Ishikawa (cell line): Measurements from ENCODE around the gene NLGN3.

Source experiments
- CEBPB ChIP-seq: IDR thresholded peaks from 2 replicates; pipeline ENCODE4 v1.6.1; 2012
- CREB1 ChIP-seq: IDR thresholded peaks from 2 replicates; pipeline ENCODE4 v1.6.1; 2012; ENCODE audit warnings: low read depth
- EGR1 ChIP-seq: IDR thresholded peaks from 2 replicates; pipeline ENCODE4 v1.6.1; 2012
- EP300 ChIP-seq: IDR thresholded peaks from 2 replicates; pipeline ENCODE4 v1.6.1; 2012; ENCODE audit warnings: borderline replicate concordance
- FOXM1 ChIP-seq: IDR thresholded peaks from 2 replicates; pipeline ENCODE4 v1.6.1; 2012; ENCODE audit warnings: low read depth, borderline replicate concordance
- MAX ChIP-seq: IDR thresholded peaks from 2 replicates; pipeline ENCODE4 v1.6.1; 2012
- NFIC ChIP-seq: IDR thresholded peaks from 2 replicates; pipeline ENCODE4 v1.6.1; 2012
- RAD21 ChIP-seq: IDR thresholded peaks from 2 replicates; pipeline ENCODE4 v1.6.1; 2012; ENCODE audit warnings: low read depth
- REST ChIP-seq: IDR thresholded peaks from 2 replicates; pipeline ENCODE4 v1.6.1; 2012; ENCODE audit warnings: low read depth, mild to moderate bottlenecking
- TAF1 ChIP-seq: IDR thresholded peaks from 2 replicates; pipeline ENCODE4 v1.6.1; 2012; ENCODE audit warnings: low read depth, mild to moderate bottlenecking
- TCF12 ChIP-seq: IDR thresholded peaks from 2 replicates; pipeline ENCODE4 v1.6.1; 2012; ENCODE audit warnings: low read depth
- TEAD4 ChIP-seq: IDR thresholded peaks from 2 replicates; pipeline ENCODE4 v1.6.1; 2012
- USF1 ChIP-seq: IDR thresholded peaks from 2 replicates; pipeline ENCODE4 v1.6.1; 2012
- YY1 ChIP-seq: IDR thresholded peaks from 2 replicates; pipeline ENCODE4 v1.6.1; 2012; ENCODE audit warnings: low read depth
- ZBTB7A ChIP-seq: IDR thresholded peaks from 2 replicates; pipeline ENCODE4 v1.6.1; 2012; ENCODE audit warnings: low read depth

NLGN3 gene

GRCh38 chrX:71181910-71182799, 37.5 kb downstream of the NLGN3 start:
- TF ChIP-seq YY1 (peak; percentile 73; the same call in 1 of the 2 replicates), TEAD4 (peak; percentile 49; the same call in 1 of the 2 replicates), EGR1 (no peak), EP300 (no peak), TAF1 (peak; percentile 71), ZBTB7A (0 out of 2 replicates have a peak, but pooled peaks have one; percentile 42), NFIC (no peak), CREB1 (no peak), USF1 (peak; percentile 80), MAX (peak; percentile 91), FOXM1 (0 out of 2 replicates have a peak, but pooled peaks have one; percentile 25), TCF12 (no peak), REST (no peak), CEBPB (no peak), RAD21 (no peak)

GRCh38 chrX:71182871-71183270, 38.2 kb downstream of the NLGN3 start:
- TF ChIP-seq MAX (no peak), EP300 (no peak), USF1 (no peak), TEAD4 (no peak), RAD21 (no peak), REST (no peak), TAF1 (no peak)

GRCh38 chrX:71183341-71183740, 38.7 kb downstream of the NLGN3 start:
- no peak for TF ChIP-seq NFIC
- no peak for TF ChIP-seq TCF12
- TF ChIP-seq CEBPB = no peak
- TF ChIP-seq USF1 = no peak

DNA sequence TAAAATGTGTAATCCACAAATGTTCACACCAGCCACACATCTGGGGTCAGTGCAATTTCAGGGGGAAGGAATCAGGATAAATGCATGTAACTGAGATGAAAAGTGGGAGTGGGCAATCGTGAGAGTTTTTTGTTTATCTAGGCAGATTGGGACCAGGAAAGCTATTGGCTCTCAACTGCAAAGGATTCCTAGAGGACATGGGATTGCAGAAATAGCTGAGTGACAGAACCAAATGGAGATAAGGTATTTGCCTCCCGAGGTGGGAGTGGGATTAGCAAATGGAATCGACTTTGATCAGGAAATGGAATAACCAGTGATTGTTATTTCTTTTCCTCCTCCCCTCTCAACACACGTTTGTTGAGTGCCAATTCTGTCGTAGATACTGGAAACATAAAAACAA, 39.5 kb downstream of the NLGN3 start:
- TF ChIP-seq EGR1 (no peak), ZBTB7A (no peak)

GRCh38 chrX:71184803-71185495, 40.3 kb downstream of the NLGN3 start:
- no peak for TF ChIP-seq MAX
- TF ChIP-seq FOXM1 = no peak
- no peak for TF ChIP-seq ZBTB7A
- TF ChIP-seq EGR1 = no peak
- TF ChIP-seq NFIC = no peak
- no peak for TF ChIP-seq YY1
- no peak for TF ChIP-seq TEAD4
- TF ChIP-seq TAF1 = no peak
- TF ChIP-seq REST = no peak
- TF ChIP-seq EP300 = no peak
- no peak for TF ChIP-seq CREB1
- no peak for TF ChIP-seq TCF12
- TF ChIP-seq CEBPB = no peak
- TF ChIP-seq USF1 = no peak
- TF ChIP-seq RAD21 = no peak
